KOPT-K1 (cell line): ENCODE results near the gene ARHGAP35.
"Not testable (repeated sequence)": the region's sequence is repeated elsewhere in the genome, so short reads cannot be mapped to it uniquely, and the experiment has no call there.

Source experiments
- H3K27ac ChIP-seq: fragments of 200-600 bp; sonication (generic); 2 replicates; pipeline ENCODE4 v1.5.1; 2016; ENCODE audit warnings: antibody characterized with exemption, mild to moderate bottlenecking, low read depth, low read length; ENCODE audit not compliant: poor library complexity, severe bottlenecking
- H3K36me3 ChIP-seq: fragments of 200-600 bp; sonication (generic); 2 replicates; pipeline ENCODE4 v1.5.1; 2017; ENCODE audit warnings: antibody characterized with exemption, mild to moderate bottlenecking, low read length, moderate library complexity; ENCODE audit not compliant: insufficient read depth
- H3K9me3 ChIP-seq: fragments of 200-600 bp; sonication (generic); 2 replicates; pipeline ENCODE4 v1.5.1; 2017; ENCODE audit warnings: antibody characterized with exemption, low read length, mild to moderate bottlenecking; ENCODE audit not compliant: insufficient read depth, poor library complexity, severe bottlenecking

Gene ARHGAP35

DNA sequence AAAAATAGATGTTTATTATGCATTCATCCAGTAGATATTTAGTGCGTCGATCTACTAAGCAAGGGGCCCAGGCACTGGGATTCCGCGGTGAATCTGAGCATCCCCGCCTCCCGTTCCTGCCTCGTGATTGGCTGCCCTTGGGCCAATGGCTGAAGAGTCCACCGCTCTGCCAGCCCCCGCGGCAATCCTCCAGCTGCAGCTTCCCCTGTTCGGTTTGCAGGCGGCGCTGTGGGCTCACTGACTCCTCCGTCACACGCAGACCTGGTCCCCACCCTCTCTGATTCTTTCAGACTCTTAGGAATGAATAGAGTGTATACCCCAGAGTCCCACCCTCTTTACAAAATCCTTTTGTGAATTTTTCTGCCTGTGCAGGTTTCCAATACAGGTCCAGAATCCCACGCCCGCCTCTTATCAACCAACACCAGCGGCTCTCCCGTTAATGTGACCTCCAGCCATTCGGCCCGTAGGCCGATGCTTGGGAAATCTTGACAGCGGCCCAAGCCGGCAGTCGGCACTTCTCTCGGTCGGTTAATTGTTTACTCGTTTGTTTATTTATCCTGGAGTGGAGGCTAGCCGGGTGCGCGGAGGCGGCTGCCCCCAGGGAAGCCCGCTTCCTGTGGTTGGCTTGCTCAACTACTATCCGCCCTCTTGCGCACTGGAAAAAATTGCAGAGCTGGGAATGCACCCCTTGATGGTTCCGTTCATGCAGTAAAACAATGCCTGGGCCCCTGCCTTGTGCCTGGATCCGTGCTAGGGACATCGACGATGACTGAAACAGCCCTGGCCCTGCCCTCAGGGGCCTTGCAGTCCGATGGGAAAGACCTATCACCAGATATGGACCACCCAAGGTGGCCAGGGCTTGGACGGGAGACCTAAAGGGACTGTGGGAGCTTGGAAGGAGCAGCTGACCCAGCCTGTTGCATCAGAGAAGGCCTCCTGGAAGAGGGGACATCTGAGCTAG lies 4.5 kb upstream of the ARHGAP35 start:
- no peaks in the 10 kb centered on the region for H3K36me3 ChIP-seq
- no peaks in the 10 kb centered on the region for H3K9me3 ChIP-seq
- H3K27ac ChIP-seq, result peak overlapping the region; percentile 7

GRCh38 chr19:46859637-46860124 lies 1.1 kb upstream of the ARHGAP35 start:
- Histone ChIP-seq H3K9me3 (no peaks in the 10 kb centered on the region), H3K27ac (peak overlapping the region; percentile 99), H3K36me3 (no peaks in the 10 kb centered on the region)

- no peaks in the 10 kb centered on the region for H3K9me3 ChIP-seq
- H3K27ac ChIP-seq, result peak overlapping the region; percentile 99
- 0 out of 2 replicates have a peak, but pooled peaks cover 6% of the 10 kb centered on the region for H3K36me3 ChIP-seq
These were observed 512 bp upstream of the ARHGAP35 start for GRCh38 chr19:46860125-46860845.

DNA sequence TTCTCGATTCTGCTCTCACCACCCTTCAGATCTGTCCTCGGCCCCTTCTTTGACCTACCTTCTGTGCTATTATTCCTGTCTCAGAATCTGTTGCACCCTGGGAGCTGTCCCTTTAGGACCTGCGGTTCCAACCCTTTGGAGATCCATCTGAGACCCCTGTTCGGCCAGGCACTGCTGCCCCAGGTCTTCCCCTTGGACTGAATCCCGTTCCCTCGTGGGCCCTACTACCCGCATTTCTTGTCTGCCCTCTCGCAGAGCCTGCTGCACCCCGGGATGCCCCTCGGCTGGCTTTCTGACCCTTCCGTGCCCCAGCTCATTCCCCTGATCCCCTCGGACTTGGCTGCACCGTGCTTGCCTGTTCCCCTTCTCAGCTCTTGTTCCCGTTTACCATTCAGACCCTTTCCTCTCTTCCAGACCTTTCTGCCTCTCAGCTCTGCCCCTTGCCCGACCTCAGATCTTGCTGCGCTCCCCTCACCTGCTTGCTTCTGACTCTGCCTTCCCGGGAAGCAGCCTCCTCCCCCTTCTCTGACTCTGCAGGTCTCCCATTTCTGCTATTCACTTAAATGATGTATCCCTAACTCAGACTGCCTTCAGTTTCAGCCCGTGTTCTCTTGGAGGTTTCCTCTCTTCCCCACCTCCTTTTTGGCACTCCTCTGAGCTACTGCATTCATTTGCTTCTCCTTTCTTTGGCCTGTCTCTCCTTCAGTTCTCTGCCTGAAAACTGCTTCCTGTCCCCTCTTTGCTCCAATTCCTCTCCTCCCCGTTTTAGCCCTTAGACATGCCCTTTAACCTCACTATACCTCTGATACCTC lies 1.1 kb downstream of the ARHGAP35 start:
- Histone ChIP-seq H3K36me3 (0 out of 2 replicates have a peak, but pooled peaks cover 8% of the 10 kb centered on the region), H3K9me3 (no peaks in the 10 kb centered on the region), H3K27ac (peak overlapping the region; percentile 99)

- H3K27ac ChIP-seq, result peak overlapping the region; percentile 99
- no peaks in the 10 kb centered on the region for H3K9me3 ChIP-seq
- H3K36me3 ChIP-seq, result 0 out of 2 replicates have a peak, but pooled peaks cover 8% of the 10 kb centered on the region
These were observed 1.7 kb downstream of the ARHGAP35 start for GRCh38 chr19:46862503-46862834.

- H3K27ac ChIP-seq, result peak overlapping the region; percentile 99
- H3K36me3 ChIP-seq, result 0 out of 2 replicates have a peak, but pooled peaks cover 8% of the 10 kb centered on the region
- no peaks in the 10 kb centered on the region for H3K9me3 ChIP-seq
These were observed 2.3 kb downstream of the ARHGAP35 start for GRCh38 chr19:46862974-46863632.

DNA sequence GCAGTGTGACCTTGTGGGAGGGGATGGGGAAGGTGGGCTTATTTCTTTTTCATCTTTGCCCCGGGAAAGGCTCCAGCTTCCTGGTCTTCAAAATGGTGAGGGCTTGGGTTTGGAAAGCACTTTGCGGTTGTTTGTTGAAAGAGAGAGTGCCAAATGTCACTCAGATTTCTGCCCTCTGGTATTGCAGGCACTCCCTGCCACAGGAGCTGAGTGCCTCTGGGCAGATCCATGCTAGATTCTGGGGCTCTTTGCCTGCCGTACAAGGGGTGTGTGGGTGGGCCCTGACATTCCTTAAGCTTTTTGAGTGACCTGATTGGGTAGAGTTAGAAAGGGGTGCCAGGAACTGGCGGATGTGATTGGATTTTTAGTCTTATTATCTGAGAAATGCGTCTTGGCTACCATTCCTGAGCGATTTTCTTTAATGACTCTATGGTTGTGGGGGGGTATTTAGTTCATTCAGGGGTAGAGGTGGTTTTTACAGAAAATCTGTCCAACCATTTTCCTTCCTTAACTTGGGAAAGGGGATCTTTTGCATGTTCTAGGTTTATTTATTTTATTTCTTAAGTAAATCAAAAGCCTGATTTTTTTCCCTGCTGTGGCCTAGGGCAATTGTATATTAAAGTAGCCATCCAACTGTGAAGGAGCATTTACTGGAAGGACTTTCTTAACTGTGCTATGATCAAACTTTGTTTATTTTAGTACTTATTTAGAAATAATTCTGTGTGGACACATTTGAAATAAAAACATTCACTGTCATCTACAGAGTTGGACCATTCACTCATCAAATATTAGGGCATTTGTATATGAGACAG lies 3.2 kb downstream of the ARHGAP35 start:
- peak overlapping the region; percentile 99 for H3K27ac ChIP-seq
- no peaks in the 10 kb centered on the region for H3K9me3 ChIP-seq
- H3K36me3 ChIP-seq, result 0 out of 2 replicates have a peak, but pooled peaks cover 8% of the 10 kb centered on the region

DNA sequence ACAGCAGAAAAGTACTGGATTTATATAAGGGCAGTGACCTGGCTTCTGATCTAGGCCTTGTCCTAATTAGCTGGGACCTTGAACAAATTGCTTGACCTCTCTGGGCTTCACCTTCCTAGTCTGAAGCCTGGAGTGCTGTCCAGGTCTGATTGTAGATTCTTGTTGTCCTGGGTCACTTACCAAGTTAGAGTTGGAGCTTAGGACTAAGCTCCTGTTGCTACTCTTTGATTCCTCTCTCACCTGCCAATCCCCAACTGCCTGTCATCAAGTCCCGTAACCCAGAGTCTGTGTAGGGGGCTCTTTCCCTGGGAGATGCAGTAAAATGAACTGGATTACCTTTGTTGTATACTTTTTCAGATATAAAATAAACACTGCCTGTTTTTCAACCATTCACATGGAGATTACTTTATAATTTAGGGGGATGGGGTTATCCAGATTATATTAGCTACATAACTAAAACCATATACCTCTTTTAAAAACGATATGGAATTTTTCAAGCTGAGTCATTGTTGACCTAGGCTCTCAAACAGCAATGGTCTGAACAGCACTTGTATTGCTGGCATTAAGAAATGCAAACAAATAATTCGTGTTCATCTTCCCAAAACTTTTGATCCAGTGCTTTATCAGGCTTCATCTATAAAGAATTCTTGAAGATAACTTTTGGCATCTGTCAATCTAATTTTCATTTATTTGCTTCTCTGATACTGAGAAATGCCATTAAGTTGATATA lies 5.8 kb downstream of the ARHGAP35 start:
- H3K9me3 ChIP-seq, result no peaks in the 10 kb centered on the region
- H3K36me3 ChIP-seq, result 0 out of 2 replicates have a peak, but pooled peaks cover 8% of the 10 kb centered on the region
- H3K27ac ChIP-seq, result no peak overlapping the region

GRCh38 chr19:46867170-46867569 lies 6.4 kb downstream of the ARHGAP35 start:
- 0 out of 2 replicates have a peak, but pooled peaks cover 8% of the 10 kb centered on the region for H3K36me3 ChIP-seq
- H3K9me3 ChIP-seq, result no peaks in the 10 kb centered on the region
- no peak overlapping the region for H3K27ac ChIP-seq

DNA sequence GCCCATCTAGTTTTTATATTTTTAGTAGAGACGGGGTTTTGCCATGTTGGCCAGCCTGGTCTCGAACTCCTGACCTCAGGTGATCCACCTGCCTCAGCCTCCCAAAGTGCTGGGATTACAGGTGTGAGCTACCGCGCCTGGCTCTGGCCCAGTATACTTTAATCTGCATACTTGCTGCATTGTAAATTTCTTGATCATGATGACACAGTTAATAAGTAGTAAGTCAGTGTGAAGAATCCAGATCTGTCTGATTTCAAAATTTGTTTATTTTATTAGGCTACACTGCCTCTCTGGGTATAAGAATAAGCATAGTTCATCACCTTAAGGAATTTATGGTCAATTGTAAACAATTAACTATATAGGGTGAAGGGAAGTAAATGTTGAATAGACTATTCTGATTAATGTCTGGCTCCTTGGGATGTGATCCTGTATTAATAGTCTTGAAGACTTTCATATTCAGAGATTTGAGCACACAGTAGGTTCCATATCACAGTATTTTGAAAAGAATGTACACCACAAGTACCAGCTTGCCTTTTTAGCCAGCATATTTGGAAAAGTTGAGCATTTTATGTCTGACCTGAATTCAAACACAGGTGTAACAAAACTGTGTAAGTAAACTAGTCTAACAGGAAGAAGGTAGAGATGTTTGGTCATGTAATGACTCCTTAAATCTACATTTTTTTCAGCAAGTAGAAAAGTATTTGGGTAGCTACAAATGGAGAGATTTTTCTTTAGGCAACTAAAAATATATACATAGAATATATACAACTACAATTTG lies 7.4 kb downstream of the ARHGAP35 start:
- Histone ChIP-seq H3K36me3 (peaks cover 8% of the 10 kb centered on the region; the same call in 1 of the 2 replicates), H3K9me3 (no peaks in the 10 kb centered on the region), H3K27ac (no peak overlapping the region)

- peaks cover 11% of the 10 kb centered on the region; the same call in 1 of the 2 replicates for H3K36me3 ChIP-seq
- H3K27ac ChIP-seq, H3K9me3 ChIP-seq: not testable (repeated sequence)
These were observed 10.4 kb downstream of the ARHGAP35 start for GRCh38 chr19:46871173-46871572.

DNA sequence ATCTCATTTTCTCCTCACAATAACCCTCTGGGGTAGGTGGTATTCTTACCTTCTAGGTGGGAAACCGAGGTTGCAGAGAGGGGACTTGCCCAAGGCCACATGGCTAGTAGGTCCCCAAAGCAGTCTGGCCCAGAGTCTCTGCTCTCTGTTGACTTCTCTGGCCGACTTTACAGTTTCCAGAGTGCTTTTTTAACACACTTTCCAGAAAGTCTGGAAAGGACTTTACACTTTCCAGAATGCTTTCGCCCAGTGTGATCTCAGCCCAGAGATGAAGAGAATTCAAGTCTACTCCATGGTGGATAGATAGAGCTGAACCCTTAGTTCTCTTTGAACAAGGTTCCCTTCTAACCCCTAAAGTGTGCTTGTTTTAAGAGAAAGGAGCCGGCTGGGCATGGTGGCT lies 12.2 kb downstream of the ARHGAP35 start:
- no peaks in the 10 kb centered on the region for H3K9me3 ChIP-seq
- H3K27ac ChIP-seq, result no peak overlapping the region
- H3K36me3 ChIP-seq, result peaks cover 11% of the 10 kb centered on the region; the same call in 1 of the 2 replicates
